Measurements from ENCODE around the gene NKD2. TPM values are rescaled to one million over a fixed set of nuclear protein-coding genes. Genes with fewer than 3 reads are reported as not detected.

The NKD2 gene
- total RNA-seq, 2 experiments from 2014 or later: 0.17 to 0.30 TPM

DNA sequence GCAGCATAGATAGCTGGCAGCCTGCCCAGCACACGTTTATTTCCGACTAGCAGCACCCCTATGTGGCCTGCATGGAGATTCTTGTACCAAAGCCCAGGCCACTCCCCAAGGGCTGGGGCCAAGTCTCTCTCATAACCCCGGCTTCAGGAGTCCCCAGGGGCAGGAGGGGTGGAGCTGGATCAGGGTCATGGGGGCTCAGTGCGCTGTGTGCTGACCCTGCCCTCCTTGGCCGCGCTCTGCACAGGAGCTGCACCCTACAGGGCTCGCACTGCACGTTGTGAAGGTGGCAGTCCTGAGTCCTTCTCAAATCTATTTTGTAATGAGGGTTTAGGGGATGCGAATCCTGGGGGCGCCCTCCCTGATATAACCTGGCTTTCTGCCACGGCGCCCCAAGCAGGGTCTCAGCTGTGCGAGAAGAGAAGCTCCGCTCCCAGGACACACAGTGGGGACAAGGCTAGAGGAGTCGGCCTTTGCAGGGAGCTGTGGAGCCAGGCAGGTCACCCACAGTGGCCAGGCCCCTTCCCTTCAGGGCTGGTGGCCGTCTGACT lies 28.6 kb downstream of the NKD2 start:
- Histone ChIP-seq H3K9me3 (ENCODE audit: control insufficient read depth in 1 of 2, insufficient read depth in 1 of 2, low read length in 2 of 2) (peaks cover 0 to 19% of the 10 kb centered on the region in 2 experiments), H3K27me3 (ENCODE audit: control insufficient read depth in 1 of 2, insufficient read depth in 2 of 2, low read length in 2 of 2) (no peaks in the 10 kb centered on the region), H3K27ac (ENCODE audit: low read depth in 1 of 2, low read length in 2 of 2) (no peak overlapping the region), H3K4me3 (ENCODE audit: low read length) (no peak overlapping the region), H3K4me1 (ENCODE audit: insufficient read depth, low read length) (no peaks in the 10 kb centered on the region), H3K36me3 (ENCODE audit: insufficient read depth, low read length) (no peaks in the 10 kb centered on the region)
- POLR2A ChIA-PET: no interaction called here
- no peaks in the 10 kb centered on the region for H3K27me3 Mint-ChIP-seq
- H3K27ac Mint-ChIP-seq: no peak overlapping the region
- DNase-seq (no peak), ATAC-seq (ENCODE audit: poor library complexity) (no peak)
- H3K4me1 Mint-ChIP-seq (ENCODE audit: low read depth): no peaks in the 10 kb centered on the region
- TF ChIP-seq, protein P1, sequence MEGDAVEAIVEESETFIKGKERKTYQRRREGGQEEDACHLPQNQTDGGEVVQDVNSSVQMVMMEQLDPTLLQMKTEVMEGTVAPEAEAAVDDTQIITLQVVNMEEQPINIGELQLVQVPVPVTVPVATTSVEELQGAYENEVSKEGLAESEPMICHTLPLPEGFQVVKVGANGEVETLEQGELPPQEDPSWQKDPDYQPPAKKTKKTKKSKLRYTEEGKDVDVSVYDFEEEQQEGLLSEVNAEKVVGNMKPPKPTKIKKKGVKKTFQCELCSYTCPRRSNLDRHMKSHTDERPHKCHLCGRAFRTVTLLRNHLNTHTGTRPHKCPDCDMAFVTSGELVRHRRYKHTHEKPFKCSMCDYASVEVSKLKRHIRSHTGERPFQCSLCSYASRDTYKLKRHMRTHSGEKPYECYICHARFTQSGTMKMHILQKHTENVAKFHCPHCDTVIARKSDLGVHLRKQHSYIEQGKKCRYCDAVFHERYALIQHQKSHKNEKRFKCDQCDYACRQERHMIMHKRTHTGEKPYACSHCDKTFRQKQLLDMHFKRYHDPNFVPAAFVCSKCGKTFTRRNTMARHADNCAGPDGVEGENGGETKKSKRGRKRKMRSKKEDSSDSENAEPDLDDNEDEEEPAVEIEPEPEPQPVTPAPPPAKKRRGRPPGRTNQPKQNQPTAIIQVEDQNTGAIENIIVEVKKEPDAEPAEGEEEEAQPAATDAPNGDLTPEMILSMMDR (IDR thresholded peaks at IDR 0.05): no peak
- H3K9me3 Mint-ChIP-seq: no peaks in the 10 kb centered on the region
- H3K4me3 Mint-ChIP-seq: no peak overlapping the region
- no peaks in the 10 kb centered on the region for H3K36me3 Mint-ChIP-seq (ENCODE audit: low read depth)
- intact Hi-C loops (cut with DNase I, micrococcal nuclease): no loop called here
- CTCF ChIA-PET: no interaction called here

DNA sequence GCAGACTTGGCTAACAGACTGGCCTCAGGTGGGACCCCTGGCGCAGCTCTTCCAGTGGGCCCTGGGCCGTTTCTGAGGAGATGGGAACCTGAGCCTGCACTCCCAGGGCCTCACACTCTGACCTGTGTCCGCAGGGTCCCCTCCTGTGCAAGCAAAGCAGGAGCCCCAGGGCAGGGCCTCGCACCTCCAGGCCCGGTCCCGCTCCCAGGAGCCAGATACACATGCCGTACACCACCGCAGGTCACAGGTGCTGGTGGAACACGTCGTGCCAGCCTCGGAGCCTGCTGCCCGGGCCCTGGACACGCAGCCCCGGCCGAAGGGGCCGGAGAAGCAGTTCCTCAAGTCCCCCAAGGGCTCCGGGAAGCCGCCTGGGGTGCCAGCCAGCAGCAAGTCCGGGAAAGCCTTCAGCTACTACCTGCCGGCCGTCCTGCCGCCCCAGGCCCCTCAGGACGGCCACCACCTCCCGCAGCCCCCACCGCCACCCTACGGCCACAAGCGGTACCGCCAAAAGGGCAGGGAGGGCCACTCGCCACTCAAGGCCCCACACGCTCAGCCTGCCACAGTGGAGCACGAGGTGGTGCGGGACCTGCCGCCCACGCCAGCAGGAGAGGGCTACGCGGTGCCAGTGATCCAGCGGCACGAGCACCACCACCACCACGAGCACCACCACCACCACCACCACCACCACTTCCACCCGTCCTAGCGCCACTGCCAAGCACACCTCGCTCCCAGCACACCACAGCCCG lies 29.2 kb downstream of the NKD2 start:
- ATAC-seq (ENCODE audit: poor library complexity) (no peak), DNase-seq (peak in 1 of 14 experiments; percentile 4)
- TF ChIP-seq, protein P1 (IDR thresholded peaks at IDR 0.05): no peak
- H3K9me3 ChIP-seq (ENCODE audit: control insufficient read depth in 1 of 2, insufficient read depth in 1 of 2, low read length in 2 of 2): peaks cover 0 to 15% of the 10 kb centered on the region in 2 experiments
- no peak overlapping the region for H3K4me3 Mint-ChIP-seq
- no peak overlapping the region for H3K27ac ChIP-seq (ENCODE audit: low read depth in 1 of 2, low read length in 2 of 2)
- H3K36me3 ChIP-seq (ENCODE audit: insufficient read depth, low read length): no peaks in the 10 kb centered on the region
- CTCF ChIA-PET: no interaction called here
- H3K4me1 ChIP-seq (ENCODE audit: insufficient read depth, low read length): no peaks in the 10 kb centered on the region
- H3K27me3 ChIP-seq (ENCODE audit: control insufficient read depth in 1 of 2, insufficient read depth in 2 of 2, low read length in 2 of 2): no peaks in the 10 kb centered on the region
- H3K4me3 ChIP-seq (ENCODE audit: low read length): no peak overlapping the region
- H3K9me3 Mint-ChIP-seq: no peaks in the 10 kb centered on the region
- POLR2A ChIA-PET: no interaction called here
- no peaks in the 10 kb centered on the region for H3K36me3 Mint-ChIP-seq (ENCODE audit: low read depth)
- intact Hi-C loops (cut with DNase I, micrococcal nuclease): no loop called here
- H3K4me1 Mint-ChIP-seq (ENCODE audit: low read depth): no peaks in the 10 kb centered on the region
- H3K27me3 Mint-ChIP-seq: no peaks in the 10 kb centered on the region
- no peak overlapping the region for H3K27ac Mint-ChIP-seq

- intact Hi-C loops (cut with DNase I, micrococcal nuclease): no loop called here
- H3K27me3 Mint-ChIP-seq: no peaks in the 10 kb centered on the region
- H3K4me3 ChIP-seq (ENCODE audit: low read length): no peak overlapping the region
- H3K36me3 ChIP-seq (ENCODE audit: insufficient read depth, low read length): no peaks in the 10 kb centered on the region
- H3K9me3 Mint-ChIP-seq: no peaks in the 10 kb centered on the region
- no peak overlapping the region for H3K27ac Mint-ChIP-seq
- CTCF ChIA-PET: no interaction called here
- H3K27me3 ChIP-seq (ENCODE audit: control insufficient read depth in 1 of 2, insufficient read depth in 2 of 2, low read length in 2 of 2): no peaks in the 10 kb centered on the region
- no peak overlapping the region for H3K4me3 Mint-ChIP-seq
- H3K27ac ChIP-seq (ENCODE audit: low read depth in 1 of 2, low read length in 2 of 2): no peak overlapping the region
- POLR2A ChIA-PET: no interaction called here
- no peaks in the 10 kb centered on the region for H3K36me3 Mint-ChIP-seq (ENCODE audit: low read depth)
- peaks cover 0 to 15% of the 10 kb centered on the region in 2 experiments for H3K9me3 ChIP-seq (ENCODE audit: control insufficient read depth in 1 of 2, insufficient read depth in 1 of 2, low read length in 2 of 2)
- ATAC-seq (ENCODE audit: poor library complexity) (no peak), DNase-seq (peak in 1 of 14 experiments; percentile 4)
- no peaks in the 10 kb centered on the region for H3K4me1 ChIP-seq (ENCODE audit: insufficient read depth, low read length)
- H3K4me1 Mint-ChIP-seq (ENCODE audit: low read depth): no peaks in the 10 kb centered on the region
- TF ChIP-seq, protein P1 (IDR thresholded peaks at IDR 0.05): no peak
These were observed 30.0 kb downstream of the NKD2 start for GRCh38 chr5:1038417-1039209.

Measured in CD4-positive, alpha-beta T cell (primary cell).